HG03175 (cell line): Measurements from ENCODE around the gene TMPRSS4.

ENCODE experiments used
- ATAC-seq: cut with Tn5 transposase; IDR thresholded peaks from one replicate; pipeline ENCODE4 v1.9.1; 2021; ENCODE audit warnings: mild to moderate bottlenecking, moderate library complexity; ENCODE audit not compliant: unreplicated experiment

Gene TMPRSS4

GRCh38 chr11:118102721-118103261 is 25.9 kb downstream of the TMPRSS4 start:
- no peak for ATAC-seq

GRCh38 chr11:118104491-118104890 is 27.6 kb downstream of the TMPRSS4 start:
- ATAC-seq: no peak

DNA sequence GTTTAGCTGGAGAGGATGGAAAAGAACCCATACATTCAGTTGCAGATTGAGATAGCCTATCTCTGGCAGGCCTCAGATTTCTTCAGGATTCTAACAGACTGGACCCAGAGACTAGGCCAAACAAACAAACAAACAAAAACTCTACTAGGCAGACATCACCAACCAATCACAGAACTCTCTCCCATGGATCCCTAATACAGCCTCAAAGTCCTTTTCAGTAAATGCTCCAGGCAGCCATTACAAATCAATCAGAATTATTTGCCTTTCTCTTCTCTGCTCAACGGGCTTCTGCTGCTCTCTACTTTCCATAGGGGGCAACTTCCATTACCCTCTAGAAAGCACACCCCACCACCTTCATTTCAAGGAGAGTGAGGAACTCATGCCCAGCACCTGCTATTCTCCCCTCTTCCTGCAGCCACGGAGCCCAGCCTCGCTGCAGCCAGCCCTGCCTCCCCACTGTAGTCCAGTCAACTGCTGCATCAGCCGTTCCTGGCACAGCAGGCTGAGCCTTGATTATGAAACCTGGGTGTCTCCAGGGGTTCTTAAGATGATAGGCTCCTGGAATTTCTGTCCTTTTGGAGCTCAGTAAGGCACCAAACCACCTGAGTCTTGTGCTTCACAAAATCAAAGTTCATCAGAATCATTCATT is 28.9 kb downstream of the TMPRSS4 start:
- ATAC-seq: no peak

GRCh38 chr11:118106789-118107335 is 30.0 kb downstream of the TMPRSS4 start:
- no peak for ATAC-seq

GRCh38 chr11:118108513-118108912 is 31.6 kb downstream of the TMPRSS4 start:
- ATAC-seq: no peak

DNA sequence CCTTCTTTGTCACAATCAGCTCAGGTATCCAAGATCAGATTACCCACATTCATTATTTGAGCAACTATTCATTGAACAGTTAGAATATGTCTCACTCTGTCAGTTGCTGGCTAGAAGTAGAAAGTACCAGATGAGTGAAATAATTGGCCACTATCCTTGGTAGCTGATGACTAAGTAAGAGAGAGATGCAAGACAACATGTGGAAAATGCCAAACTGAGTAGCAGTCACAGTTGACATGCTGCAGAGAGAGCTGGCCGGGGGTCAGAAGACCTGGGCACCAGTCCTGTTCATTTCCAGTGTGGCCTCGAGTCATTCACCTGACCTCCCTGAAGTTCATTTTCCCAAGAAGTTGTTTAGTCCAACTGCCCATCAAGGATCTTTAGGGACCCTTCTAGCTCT is 32.4 kb downstream of the TMPRSS4 start:
- no peak for ATAC-seq

- ATAC-seq: no peak
Observed at GRCh38 chr11:118111019-118111743, 34.3 kb downstream of the TMPRSS4 start.

- ATAC-seq: no peak
Observed at GRCh38 chr11:118111744-118112035, 34.8 kb downstream of the TMPRSS4 start.

GRCh38 chr11:118112711-118113430 is 36.0 kb downstream of the TMPRSS4 start:
- no peak for ATAC-seq

DNA sequence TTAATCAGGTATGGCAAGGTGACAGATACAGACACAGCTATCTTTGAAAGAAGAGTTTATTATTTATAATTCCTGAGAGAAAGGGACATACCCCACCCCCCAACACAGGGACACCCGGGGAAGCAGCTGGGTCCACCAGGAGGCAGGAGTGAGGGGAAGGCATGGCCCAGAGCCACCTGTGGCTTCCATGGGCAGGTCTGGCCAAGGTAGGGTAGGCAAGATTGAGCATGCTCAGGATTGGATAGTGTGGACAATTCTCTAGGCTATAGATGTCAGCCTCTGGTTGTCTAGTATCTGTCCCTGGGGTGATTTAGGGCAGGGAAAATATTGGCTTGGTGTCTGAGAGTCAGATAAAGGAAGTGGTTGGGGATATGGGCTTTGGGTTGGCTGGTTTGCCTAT is 37.4 kb downstream of the TMPRSS4 start:
- no peak for ATAC-seq

- no peak for ATAC-seq
Observed at GRCh38 chr11:118115048-118115447, 38.2 kb downstream of the TMPRSS4 start.

DNA sequence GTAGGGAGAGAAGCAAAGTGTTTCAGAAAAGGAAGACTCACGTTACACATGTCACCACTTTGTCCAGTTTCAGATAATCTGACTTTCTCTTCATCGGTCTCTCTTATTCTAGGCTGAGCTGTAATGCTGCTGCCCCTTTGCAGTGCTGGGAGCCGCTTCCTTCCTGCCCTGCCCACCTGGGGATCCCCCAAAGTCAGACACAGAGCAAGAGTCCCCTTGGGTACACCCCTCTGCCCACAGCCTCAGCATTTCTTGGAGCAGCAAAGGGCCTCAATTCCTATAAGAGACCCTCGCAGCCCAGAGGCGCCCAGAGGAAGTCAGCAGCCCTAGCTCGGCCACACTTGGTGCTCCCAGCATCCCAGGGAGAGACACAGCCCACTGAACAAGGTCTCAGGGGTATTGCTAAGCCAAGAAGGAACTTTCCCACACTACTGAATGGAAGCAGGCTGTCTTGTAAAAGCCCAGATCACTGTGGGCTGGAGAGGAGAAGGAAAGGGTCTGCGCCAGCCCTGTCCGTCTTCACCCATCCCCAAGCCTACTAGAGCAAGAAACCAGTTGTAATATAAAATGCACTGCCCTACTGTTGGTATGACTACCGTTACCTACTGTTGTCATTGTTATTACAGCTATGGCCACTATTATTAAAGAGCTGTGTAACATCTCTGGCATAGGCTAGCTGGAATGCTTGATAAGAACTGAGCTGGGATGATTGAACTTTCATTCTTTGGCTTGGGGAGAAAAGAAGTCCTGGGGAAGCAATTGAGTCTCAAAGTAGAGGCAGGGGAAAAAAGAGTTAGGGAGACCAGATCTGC is 41.1 kb downstream of the TMPRSS4 start:
- peak; percentile 49 for ATAC-seq

DNA sequence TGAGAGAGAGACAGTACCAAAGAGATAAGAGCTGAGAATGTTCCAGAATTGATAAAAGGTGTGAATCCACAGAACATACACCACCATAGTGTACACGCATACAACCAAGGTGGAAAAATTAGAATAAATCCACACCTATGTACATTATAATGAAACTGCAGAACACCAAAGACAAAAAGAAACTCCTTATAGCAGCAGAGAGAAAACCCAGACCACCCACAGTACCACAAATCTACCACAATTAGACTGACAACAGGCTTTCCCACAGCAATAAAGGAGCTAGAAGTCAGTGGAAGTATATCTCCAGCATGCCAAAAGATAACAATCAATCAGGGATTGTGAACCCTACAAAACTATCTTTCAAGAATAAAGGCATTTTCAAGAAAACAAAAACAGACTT is 43.9 kb downstream of the TMPRSS4 start:
- ATAC-seq: no peak

DNA sequence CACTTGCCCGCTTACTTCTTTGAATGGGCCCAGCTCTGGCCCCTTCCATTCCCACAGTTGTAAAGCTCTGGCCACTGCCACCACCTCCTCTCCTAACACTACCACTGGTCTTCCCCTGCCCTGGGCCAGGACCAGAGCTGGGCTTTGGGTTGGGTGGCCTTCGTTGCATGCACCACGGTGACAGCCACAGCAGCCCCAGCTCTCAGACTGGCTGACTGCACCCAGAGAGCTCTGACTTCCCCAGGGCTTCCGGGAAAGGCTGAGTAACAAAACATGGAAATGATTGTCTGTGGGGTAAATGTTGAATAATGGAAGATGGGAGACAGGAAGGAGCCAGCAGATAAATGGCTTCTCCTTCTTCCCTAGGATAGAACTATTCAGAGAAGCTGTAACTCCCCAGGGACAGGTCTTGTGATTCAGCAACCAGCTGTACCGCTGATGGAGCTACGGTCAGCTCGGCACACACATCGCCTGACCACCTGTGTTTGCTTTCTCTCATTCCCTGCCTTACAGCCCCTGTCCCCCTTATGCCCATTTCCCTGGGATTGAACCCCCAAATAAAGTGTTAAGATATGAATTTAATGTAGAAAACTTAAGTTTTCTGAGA is 48.2 kb downstream of the TMPRSS4 start:
- ATAC-seq: no peak

- no peak for ATAC-seq
Observed at GRCh38 chr11:118126082-118126838, 49.4 kb downstream of the TMPRSS4 start.

- no peak for ATAC-seq
Observed at GRCh38 chr11:118128310-118128709, 51.4 kb downstream of the TMPRSS4 start.

DNA sequence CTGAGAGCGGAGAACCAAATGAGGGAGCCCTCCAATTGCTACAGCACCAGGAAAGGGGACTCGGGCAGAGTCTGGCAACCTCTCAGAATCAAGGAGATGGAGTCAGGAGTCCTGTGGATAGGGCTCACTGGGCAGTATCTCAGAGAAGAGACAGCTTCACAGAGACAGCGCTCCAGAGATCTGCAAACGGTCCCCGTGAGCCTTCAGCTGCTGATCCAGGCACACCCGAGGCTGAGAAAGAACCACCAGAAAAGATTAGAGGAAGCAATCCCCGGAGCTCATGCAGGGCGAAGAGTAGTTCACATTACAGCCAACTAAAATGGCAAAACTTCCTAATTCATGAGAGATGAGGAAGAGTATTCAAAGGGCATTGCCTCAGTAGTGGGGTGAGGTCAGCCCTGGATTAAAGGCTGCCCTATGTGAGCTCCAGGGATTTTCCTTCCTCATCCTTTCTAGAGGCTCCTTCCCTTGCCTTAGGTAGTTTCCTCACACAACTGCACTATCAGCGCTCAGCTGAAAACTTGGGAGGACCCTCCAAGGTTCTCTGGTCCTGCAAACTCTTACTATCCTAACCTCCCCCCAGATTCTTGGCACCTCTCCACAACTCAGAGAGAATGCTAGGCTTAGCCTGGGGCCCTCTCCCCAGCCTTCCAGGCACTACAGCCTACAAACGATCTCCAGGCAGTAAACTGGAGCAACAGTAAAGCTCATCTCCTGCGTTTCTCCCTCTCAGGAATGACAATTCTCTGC is 52.0 kb downstream of the TMPRSS4 start:
- ATAC-seq: no peak

DNA sequence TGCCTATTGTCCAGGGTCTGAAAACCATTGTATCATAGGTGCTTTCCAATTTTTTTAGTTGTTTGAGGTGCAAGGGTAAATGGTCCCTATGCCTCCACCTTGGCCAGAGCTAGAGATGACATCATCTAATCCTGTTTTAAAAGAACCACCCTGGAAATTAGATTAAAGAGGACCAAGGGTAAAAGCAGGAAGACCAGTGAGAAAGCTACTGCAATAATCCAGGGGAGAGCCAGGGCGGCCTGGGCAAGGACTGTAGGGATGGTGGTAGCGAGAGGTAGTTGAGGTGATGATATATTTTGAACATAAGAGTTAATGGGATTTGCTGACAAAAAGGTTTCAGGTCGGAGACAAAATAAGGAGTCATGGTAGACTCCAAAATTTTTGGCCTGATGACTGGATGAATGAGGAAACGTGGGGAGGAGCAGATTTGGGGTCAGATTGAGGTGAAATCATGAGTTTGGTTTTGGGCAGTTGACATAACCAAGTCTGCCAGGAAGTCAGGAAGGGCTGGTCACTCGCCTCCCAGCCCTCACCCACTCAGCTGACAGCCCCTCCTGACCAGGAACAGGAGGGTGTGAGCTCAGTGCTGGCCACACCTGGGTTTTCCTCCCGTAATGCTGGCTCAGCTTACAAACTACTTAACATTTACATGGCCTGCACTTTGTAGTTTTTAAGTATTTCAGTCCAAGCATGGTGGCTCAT is 52.7 kb downstream of the TMPRSS4 start:
- ATAC-seq: no peak
